HG02571 (cell line): ENCODE measurements around the gene MARCHF9.

Experiments
- ATAC-seq: cut with Tn5 transposase; IDR thresholded peaks from one replicate; pipeline ENCODE4 v1.9.1; 2021; ENCODE audit warnings: mild to moderate bottlenecking, moderate library complexity; ENCODE audit not compliant: unreplicated experiment

The MARCHF9 gene

DNA sequence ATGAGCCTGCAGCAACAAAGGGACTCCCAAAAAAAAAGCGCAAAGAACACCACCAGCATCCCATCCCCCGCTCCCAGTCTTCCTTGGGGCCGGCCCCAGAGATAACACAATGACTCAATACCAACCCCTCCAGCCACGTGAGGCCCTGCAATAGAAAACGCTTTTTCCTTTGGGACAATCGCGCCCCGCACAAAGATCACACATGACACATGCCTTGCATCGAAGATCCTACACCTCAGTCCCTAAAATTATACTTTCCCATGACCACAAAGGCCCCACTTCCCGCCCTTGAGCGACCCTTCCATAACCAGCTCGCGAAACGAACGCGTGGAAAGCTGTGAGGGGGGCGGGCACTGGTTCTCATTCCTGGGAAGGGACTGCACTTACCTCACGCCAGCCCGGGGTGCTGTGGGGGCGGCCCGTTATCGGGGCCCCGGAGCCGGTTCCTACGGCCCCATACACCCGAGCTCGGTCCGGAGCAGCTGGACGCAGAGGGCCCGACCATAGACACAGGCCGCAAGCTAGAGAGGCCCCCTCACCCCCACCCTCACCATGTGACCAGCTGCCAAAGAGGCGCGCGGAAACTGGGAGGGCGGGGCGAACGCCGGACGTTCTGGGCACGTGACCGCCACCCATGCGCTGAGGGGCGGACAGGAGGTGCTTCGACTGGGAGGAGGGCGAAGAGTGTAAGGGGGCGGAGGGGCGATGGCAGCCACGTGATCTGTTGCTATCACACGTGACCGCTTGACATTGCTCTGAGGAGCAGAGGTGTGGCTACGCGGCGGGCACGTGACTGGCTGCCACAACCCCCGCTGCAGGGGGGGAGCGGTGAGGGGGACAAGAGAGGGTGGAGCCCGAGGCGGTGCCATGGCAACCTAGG, 2.9 kb upstream of the MARCHF9 start, which contains the start of gene CDK4:
TSS of gene CDK4 (minus strand) at position 523 of the 880 bp plus-strand sequence. CDS start 593 bp downstream, outside the sequence.
- peak; percentile 65 for ATAC-seq

DNA sequence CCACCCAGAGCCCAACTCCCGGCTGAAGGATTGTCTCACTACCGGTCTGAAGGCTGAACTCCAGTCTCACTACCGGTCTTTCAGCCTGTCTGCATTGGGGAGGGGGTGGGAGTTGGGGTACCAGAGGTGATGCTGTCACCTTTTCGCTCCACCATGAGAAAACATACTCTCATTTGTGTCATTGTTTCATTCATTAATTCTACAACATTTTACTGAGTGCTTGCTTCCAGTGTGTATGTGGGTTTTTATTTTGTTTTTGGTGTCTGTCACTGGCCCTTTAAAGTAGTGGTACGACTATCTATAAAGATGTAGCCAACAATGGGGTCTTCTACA, 2.3 kb upstream of the MARCHF9 start:
- no peak for ATAC-seq

DNA sequence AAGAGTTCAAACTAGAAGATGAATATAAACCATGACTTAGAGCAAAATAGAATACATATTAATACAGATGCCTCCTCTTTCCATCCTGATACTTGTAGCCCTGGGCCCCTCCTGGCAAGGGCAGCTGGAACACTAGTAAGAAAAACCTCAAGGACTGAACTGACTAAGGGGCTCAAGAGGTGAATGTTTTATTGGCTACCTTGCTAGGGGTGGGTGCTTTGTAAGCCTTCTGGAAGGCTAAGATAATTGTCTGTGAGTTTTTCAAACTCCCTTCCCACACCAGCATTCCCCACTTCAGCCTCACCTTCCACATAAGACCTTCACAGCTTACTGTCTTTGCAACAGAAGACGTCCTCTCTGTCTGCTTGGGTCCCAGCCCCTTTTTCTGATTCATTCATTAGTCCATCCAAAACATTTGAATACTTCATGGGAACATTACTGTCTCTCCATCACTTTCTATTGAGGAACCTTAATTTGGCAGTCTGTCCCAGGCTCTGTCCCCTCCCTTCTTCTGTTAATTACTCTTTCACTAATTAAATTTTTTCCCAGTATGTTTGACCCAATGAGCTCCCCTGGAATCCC, 1.1 kb upstream of the MARCHF9 start:
- no peak for ATAC-seq

DNA sequence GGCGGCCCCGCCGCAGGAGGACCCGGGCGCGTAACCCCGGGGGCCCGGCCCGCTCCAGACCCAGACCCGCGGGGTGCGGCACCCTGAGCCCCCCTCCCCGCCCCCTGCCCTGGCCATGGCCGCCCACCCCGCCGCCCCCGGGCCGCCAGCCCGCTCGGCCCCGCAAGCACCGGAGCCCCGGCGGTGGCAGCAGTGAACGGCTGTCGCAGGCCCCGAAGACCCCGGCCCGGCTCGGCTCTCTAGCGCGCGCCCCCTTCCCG, 221 bp downstream of the MARCHF9 start:
- ATAC-seq, result no peak

DNA sequence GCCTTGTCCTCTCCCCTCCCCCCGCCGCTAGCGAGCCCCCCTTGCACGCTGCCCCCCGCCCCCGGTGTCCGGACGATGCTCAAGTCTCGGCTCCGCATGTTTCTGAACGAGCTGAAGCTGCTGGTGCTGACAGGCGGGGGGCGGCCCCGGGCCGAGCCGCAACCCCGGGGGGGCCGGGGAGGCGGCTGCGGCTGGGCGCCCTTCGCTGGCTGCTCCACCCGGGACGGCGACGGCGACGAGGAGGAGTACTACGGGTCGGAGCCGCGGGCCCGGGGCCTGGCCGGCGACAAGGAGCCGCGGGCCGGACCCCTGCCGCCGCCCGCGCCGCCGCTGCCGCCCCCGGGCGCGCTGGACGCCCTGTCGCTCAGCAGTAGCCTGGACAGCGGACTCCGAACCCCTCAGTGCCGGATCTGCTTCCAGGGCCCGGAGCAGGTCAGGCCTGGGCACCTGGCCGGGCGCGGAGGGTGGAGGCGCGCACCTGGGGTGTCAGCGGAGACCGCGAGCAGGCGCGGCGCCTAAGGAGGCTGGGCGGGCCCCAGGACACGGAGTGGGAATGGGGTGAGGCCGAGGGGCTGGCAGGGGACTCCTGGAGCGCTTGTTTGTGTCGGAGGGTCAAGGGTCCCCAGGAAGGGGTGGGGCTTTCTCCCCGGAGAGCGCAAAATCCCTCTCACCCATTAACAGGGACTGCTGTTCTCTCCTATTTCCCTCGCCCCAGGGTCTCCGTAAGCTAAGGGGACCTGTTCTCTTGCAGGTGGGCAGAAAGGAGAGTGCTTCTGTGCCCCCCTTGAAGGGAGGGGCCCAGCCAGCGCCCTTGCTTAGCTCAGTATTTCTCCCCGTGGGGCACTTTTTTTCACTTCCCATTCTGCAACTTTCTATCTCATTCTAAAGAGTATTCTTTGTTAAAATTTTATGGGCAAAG, 810 bp downstream of the MARCHF9 start:
- no peak for ATAC-seq

DNA sequence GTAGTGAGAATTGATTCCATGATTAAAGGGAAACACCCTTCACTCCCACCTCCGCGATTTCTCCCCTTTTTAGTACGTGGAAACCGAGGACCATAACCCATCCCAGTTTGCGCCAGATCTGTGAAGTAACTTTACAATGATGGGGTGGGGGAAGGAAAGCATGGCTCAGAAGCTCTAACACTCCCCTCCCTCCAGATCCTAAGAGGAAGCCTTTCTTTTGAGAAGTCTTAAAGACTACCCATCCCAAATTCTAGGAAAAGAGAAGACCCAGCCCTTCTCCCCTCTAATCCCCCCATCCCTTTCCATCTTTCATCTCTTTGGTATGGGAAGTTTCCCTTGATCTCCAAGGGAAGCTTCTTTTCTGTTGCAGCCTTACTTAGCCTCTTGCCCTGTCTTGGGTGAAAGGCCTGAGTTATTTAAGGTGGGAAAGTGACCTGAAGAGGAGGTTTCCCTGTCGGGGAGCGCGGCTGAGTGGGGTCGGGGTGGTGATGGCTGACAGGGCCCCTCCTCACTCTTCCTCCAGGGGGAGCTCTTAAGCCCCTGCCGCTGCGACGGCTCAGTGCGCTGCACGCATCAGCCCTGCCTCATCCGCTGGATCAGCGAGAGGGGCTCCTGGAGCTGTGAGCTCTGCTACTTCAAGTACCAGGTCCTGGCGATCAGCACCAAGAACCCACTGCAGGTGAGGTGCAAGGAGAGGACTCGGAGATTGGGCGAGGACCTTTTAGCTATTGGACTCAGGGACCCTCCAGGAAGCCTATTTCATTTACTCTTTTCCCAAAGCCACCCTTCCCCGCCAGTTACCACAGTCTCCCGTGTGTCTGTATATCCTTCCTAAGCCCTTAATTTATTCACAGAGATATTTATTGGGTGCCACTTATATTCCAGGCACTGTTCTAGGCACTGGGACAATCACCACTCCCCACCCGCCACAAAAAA, 1.8 kb downstream of the MARCHF9 start:
- no peak for ATAC-seq

DNA sequence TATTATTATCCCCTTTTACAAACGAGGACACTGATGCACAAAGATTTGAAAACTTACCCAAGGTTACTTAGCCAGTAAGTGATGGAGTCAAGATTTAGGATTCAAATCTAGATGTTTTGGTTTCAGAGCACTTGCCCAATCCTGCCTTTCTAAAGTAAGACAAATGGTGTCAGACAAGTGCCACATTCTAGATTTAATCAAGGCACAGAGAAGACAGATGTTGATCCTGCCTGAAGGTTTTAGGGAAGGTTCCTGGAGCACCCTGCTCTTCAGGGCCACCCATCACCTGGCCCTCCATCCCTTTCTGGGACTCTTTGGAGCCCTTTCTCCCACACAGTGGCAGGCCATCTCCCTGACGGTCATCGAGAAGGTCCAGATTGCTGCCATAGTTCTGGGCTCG, 2.9 kb downstream of the MARCHF9 start:
- no peak for ATAC-seq

DNA sequence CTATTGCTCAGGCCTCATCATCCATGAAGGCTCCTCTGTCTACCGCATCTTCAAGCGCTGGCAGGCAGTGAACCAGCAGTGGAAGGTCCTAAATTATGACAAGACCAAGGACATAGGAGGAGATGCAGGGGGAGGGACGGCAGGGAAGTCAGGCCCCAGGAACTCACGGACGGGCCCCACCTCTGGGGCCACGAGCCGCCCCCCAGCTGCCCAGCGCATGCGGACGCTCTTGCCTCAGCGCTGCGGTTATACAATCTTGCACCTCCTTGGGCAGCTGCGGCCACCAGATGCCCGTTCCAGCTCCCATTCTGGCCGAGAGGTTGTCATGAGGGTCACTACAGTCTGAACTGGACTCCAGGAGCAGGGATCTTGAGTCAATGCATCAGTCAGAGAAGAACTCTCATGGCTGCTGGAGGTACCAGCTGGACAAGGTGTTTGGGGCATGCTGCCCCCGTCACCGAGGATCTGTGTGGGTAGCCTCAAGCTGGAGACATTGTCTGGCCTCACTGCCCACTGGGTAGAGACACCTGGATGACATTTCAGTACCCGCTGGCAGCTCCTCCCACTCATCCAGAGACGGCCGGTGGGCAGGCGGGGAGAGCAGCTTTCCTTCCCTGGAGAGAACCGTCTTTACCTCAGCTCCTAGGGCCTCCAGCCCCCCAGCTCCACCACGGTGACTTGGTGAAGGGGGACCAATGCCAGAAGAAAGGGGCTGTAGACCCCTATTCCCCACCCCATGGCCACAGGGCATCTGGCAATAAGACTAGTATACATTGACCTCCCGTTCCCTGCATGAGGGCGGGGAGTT, 3.9 kb downstream of the MARCHF9 start:
- no peak for ATAC-seq

DNA sequence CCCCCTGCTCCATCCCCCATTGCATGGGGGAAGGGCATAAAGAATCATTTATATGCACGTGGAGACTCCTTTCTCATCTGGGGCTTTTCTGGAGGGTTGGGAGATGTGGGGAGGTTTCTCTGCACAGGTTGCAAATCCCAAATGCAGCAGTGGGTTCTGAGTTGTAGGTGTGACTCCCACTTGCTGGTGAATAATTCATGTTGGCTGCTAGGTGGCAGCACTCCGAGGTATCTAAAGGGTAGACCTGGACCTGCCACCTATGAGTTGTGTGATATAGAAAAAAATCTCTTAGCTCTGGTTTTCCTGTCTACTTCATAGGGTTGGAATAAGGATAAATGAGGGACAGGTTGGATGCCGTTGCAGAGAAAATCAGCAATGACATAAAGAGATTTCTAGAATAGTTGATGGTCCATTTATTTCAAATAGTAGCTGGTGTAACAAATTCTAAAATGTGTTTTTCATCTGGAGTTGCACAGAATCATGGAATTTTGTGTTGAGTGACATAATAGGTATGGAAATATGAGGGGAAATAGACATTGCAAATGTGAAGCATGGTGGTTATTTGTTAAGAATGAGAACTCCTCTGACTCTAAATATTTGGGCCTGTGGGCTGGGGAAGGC, 4.6 kb downstream of the MARCHF9 start:
- no peak for ATAC-seq

DNA sequence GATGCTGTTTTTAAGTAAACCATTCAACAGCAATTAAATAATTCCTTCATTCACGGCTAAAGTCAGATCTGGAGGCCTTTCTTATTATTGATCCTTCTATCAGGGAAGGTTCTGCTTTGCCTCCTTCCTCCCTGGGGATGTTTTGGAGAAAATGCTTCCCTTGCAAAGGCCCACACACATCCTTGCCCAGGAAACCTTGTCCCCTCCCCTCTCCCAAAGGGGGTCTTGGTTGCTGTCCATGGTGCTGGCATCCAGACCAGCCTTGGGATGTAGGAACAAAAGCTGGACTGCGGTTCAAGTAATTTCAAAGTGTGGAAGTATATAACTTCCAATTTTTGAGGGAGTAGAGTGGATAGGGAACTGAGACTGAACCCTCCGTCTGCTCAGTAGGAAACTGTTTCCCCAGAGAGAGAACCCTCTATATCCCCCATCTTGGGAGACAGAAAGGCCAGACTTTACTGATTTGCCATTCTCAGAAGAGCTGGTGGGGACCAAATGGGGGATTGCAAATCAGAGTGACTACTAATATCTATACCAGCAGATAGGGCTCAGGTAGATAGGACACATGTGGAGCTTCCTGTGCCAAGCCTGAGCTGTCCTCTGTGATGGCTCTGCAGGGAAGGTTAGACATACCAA, 5.6 kb downstream of the MARCHF9 start:
- no peak for ATAC-seq

DNA sequence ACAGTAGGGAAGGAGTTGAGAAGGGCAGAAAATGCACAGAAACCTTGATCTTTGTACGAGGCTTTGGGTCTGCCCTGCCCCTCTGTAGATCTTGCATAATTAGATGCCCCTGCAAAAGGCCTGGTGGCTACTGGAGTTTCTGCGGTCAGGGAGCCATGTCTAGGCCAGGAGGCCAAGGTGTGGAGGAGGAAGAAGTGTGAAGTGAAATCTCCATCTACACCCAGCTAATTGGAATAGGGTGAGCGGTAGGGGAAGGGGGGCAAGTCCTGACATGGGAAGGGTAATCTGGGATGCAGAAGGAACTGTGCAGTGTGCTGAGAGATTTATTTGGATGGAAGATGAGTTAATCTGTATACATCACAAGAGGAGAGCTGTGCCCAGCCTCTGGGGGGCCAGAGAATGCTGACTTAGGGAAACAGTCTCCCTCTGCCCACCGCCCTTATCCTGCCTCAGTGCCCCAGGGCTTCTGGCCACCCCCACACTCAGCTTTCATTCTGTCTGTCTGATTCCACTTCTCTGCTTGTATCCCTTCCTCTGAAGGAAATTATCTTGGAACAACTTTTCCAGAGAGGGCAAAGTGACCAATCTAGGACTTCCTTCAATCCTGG, 6.6 kb downstream of the MARCHF9 start:
- ATAC-seq, result no peak

DNA sequence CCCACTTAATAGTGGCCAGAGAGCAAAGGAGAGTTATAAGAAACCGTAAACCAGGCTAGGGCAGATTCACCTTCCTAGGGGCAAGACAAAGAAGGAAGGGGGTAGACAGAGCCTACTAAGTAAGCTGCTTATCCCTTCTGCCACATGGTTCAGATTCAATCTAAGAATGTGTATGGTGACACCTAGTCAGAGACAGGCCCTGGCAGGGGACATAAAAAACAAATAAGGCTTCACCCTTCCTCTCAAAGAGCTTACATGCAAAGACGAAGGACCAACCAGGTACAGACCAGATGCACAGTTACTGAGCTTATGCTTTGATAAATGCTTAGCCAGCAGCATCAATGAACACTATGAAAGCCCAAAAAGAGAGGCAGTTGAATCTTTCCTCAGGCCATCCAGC, 7.6 kb downstream of the MARCHF9 start:
- ATAC-seq, result no peak

DNA sequence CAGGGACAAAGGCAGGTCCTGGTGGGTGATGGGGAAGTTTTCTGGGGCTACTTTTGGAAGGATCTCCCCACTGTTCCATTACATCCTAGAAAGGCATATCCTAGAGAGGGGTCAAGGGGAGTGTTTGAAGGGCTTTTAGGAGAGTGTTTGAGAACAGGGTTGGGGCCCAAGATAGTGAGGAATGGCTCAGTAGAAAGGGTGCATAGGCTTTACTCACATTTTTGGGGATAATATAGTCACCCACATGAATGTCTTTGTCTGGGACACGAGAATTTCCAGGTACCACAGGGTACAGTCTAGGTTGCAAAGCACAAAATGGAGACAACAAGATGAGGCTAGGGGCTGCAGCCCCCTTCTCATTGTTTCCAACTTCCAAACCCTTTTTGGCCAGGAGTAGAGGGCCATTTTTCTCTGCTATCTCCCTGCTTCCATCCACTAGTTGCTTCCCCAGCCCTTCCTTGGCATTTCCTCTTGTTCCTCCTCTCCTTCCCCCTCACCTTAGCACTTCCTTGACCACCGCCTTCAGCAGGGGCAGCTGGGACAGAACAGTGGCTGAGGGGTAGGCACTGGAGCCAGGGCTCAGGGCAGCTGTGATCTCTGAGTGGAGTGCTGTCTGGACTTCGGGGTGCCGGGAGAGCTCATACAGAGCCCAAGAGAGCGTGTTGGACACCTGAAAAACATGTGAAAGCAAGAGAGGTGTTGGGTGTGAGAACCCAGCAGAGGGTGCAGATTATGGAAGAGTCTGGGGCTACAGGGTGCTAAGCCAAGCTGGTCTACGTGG, 9.2 kb downstream of the MARCHF9 start:
- ATAC-seq, result no peak

DNA sequence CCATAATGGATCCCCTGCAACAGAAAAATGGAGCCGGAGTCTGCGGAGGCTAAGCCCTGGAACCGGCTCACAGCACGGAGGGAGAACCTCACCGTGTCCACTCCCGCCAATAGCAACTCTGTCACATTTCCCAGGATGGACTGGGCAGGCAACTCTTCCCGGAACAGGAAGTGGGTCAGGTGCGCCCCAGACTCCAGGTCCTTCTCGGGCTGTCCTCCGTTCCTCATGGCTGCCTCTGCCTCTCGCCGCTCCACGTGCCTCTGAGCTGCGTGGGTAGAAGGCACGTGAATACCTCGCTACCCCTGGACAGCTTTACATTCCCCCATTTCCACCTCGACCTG, 9.7 kb downstream of the MARCHF9 start:
- no peak for ATAC-seq

DNA sequence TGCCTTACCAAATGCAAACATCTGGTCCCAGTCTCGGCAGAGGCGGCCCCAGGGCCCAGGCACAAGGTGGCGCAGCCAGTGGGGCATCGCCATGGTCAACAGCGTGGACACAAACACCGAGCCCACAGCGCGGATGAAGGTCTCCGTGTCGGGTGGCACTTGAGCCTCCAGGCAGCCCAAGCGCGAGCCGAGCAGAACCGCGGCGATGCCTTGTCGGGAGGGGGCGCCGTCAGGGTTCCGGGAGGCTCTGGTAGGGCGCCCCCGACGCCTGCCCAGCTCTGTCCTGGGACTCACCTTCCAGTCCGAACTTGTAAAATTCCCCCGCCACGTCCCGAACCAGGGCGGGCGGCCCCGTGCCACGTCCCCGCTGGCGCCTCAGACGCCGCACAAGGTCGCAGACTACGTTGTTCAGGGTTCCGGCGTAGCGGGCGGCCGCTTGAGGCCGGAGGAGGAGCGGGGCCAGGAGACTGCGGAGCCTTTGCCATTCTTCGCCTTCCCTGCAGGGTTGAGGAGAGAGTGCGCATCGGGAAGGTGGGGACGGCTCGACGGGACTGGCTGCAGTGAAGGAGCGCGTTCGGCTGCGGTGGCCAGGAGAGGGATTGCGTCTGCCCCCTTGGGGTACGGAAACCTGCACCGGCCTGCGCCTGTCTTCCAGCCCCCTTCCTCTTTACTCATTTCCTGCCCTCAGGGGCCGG, 10.2 kb downstream of the MARCHF9 start:
- peak; percentile 57 for ATAC-seq

DNA sequence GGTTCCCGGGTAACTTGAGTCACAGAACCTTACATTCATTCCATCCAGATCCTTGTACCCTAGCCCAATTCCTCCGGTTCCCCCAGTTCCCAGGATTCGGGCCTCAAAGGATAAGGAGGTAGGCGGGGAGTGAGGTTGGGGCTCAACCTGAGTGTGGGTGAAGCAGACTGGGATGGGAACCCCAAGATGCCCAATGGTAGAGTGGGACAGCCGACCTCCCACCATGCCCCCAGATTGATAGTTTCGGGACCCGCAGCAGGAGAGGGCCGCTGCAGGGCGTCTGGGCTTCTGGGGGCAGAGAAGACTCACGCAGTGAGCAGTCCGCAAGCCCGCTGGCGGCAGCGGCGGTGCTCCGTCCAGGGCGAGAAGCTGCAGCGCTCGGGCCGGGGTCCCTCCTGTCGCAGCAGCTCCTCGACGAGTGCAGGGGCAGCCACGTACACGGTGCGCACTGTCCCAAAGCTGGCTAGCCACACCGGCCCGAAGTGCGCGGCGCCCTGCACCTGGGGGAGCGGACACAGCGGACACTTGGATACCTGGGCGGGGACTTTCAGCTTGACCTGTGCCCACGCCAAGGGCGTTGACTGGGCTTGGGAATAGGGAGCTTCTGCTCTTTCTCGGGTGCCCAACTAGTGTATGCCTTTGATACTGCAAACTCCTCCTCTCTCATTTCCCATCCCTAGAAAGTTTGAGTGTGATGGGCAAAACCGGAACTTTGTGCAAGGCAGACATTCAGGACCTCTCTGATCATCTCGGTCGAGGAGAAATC, 11.0 kb downstream of the MARCHF9 start:
- ATAC-seq, result no peak
